ENCODE data around the gene SPARCL1. TPM values are rescaled to one million over a fixed set of nuclear protein-coding genes. Genes with fewer than 3 reads are reported as not detected.
"Not testable (repeated sequence)": the region's sequence is repeated elsewhere in the genome, so short reads cannot be mapped to it uniquely, and the experiment has no call there.

The SPARCL1 gene
- total RNA-seq, 1 donor from 2014 or later, result 8.6 TPM

DNA sequence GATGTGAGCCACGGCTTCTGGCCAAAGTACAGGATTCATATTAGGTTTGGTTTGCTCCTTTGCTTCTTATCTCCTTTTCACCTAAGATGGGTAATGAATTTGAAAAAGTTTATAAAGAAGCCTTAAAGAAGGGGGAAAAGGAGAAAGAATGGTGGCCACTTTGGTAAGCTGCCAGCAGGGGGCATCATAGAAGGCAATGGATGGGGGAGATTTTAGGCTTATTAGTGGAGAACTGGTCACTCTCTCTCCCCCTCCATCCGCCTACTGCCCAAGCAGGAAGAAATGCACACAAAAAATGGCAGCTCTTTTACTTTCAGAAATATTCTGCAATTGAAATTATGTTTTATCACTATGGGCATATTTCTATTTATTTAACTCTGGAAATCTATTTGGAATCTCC is 32.0 kb downstream of the SPARCL1 start:
- Mint-ChIP-seq H3K9me3 (no peaks in the 10 kb centered on the region), H3K27ac (ENCODE audit: unreplicated experiment) (no peak overlapping the region), H3K4me3 (no peak overlapping the region), H3K27me3 (ENCODE audit: low read depth) (no peaks in the 10 kb centered on the region), H3K36me3 (ENCODE audit: low read depth) (peaks cover 7% of the 10 kb centered on the region), H3K4me1 (no peaks in the 10 kb centered on the region)
- peak; percentile 56 for TF ChIP-seq CTCF (conservative IDR thresholded peaks at IDR 0.05)
- peak; percentile 9 for DNase-seq (ENCODE audit: low read depth, low spot score)

DNA sequence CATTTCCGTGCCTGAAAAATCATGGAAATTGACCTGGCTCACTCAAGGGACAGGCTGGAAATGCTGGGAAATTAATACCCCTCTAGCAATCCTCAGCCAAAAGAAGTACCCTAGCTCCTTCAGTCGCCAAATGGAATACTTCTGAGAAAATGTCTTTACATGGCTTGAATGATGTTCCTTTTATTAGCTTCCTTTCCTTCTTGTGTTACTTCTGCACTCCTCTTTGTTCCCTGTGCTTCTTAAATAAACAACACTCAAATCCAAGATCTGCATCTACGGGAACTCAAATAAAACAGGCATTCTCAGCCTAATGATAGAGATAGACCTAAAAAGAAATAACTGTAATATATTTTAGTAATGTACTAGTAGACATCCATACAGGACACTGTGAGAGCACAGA is 36.1 kb downstream of the SPARCL1 start:
- Mint-ChIP-seq H3K4me3 (no peak overlapping the region), H3K27ac (ENCODE audit: unreplicated experiment) (no peak overlapping the region), H3K36me3 (ENCODE audit: low read depth) (peaks cover 15% of the 10 kb centered on the region), H3K27me3 (ENCODE audit: low read depth) (no peaks in the 10 kb centered on the region), H3K4me1 (no peaks in the 10 kb centered on the region), H3K9me3 (no peaks in the 10 kb centered on the region)
- TF ChIP-seq CTCF (conservative IDR thresholded peaks at IDR 0.05), result no peak
- DNase-seq (ENCODE audit: low read depth, low spot score), result no peak

DNA sequence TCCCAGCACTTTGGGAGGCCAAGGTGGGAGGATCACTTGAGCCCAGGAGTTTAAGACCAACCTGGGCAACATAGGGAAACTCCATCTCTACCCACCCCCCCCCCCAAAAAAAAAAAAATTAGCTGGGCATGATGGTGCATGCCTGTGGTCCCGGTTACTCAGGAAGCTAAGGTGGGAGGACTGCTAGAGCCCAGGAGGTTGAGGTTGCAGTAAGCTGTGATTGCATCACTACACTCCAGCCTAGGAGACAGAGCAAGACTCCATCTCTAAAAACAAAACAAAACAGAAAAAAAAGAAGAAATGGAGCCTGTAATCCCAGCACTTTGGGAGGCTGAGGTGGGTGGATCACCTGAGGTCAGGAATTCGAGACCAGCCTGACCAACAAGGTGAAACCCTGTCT is 37.3 kb downstream of the SPARCL1 start:
- H3K4me3 Mint-ChIP-seq; H3K27me3 Mint-ChIP-seq (ENCODE audit: low read depth); H3K9me3 Mint-ChIP-seq; H3K27ac Mint-ChIP-seq (ENCODE audit: unreplicated experiment); H3K4me1 Mint-ChIP-seq; DNase-seq (ENCODE audit: low read depth, low spot score): not testable (repeated sequence)
- peaks cover 25% of the 10 kb centered on the region for H3K36me3 Mint-ChIP-seq (ENCODE audit: low read depth)

- no peaks in the 10 kb centered on the region for H3K4me1 Mint-ChIP-seq
- no peaks in the 10 kb centered on the region for H3K9me3 Mint-ChIP-seq
- no peaks in the 10 kb centered on the region for H3K27me3 Mint-ChIP-seq (ENCODE audit: low read depth)
- no peak for TF ChIP-seq CTCF (conservative IDR thresholded peaks at IDR 0.05)
- H3K36me3 Mint-ChIP-seq (ENCODE audit: low read depth), result peaks cover 25% of the 10 kb centered on the region
- no peak overlapping the region for H3K27ac Mint-ChIP-seq (ENCODE audit: unreplicated experiment)
- H3K4me3 Mint-ChIP-seq, result no peak overlapping the region
- no peak for DNase-seq (ENCODE audit: low read depth, low spot score)
These were observed 37.7 kb downstream of the SPARCL1 start for GRCh38 chr4:87491436-87491835.

- no peak for TF ChIP-seq CTCF (conservative IDR thresholded peaks at IDR 0.05)
- H3K4me1 Mint-ChIP-seq, result no peaks in the 10 kb centered on the region
- no peaks in the 10 kb centered on the region for H3K27me3 Mint-ChIP-seq (ENCODE audit: low read depth)
- H3K9me3 Mint-ChIP-seq, result peaks cover 5% of the 10 kb centered on the region
- DNase-seq (ENCODE audit: low read depth, low spot score), result no peak
- no peak overlapping the region for H3K27ac Mint-ChIP-seq (ENCODE audit: unreplicated experiment)
- H3K4me3 Mint-ChIP-seq, result no peak overlapping the region
- peaks cover 31% of the 10 kb centered on the region for H3K36me3 Mint-ChIP-seq (ENCODE audit: low read depth)
These were observed 38.4 kb downstream of the SPARCL1 start for GRCh38 chr4:87490664-87491369.

DNA sequence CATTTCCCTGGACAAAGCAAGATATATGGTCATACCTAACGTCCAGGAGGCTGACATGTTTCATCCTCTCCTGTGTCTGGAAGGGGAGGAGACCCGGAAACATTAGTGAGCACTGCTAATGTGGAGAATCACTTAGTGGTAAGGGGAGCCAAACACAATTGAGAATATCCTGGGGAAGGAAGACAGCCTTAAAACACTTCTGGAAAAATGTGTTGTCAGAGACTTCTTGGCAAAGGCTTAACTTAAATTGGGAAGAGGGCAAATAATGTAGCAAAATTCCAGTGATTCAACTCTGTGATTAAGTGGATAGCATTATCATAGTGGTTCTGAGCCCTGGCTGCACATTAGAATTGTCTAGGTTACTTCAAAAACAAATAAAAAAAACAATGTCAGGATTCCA is 39.5 kb downstream of the SPARCL1 start:
- DNase-seq (ENCODE audit: low read depth, low spot score), result no peak
- no peak for TF ChIP-seq CTCF (conservative IDR thresholded peaks at IDR 0.05)

DNA sequence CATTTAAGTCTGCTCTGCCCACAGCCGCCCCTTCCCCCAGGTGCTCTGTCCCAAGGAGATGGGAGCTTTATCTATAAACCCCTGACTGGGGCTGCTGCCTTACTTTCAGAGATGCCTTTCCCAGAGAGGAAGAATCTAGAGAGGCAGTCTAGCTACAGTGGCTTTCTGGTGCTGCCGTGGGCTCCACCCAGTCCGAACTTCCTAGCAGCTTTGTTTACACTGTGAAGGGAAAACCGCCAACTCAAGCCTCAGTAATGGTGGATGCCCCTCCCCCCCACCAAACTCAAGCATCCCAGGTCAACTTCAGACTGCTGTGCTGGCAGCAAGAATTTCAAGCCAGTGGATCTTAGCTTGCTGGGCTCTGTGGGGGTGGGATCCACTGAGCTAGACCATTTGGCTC is 40.5 kb downstream of the SPARCL1 start:
- H3K36me3 Mint-ChIP-seq (ENCODE audit: low read depth), result peaks cover 39% of the 10 kb centered on the region
- not testable (repeated sequence) for H3K27ac Mint-ChIP-seq (ENCODE audit: unreplicated experiment)

More for the DNA sequence above, 39.5 kb downstream of the SPARCL1 start:
- H3K9me3 Mint-ChIP-seq, result peaks cover 10% of the 10 kb centered on the region
- no peaks in the 10 kb centered on the region for H3K4me1 Mint-ChIP-seq
- no peak overlapping the region for H3K27ac Mint-ChIP-seq (ENCODE audit: unreplicated experiment)
- no peak overlapping the region for H3K4me3 Mint-ChIP-seq
- no peaks in the 10 kb centered on the region for H3K27me3 Mint-ChIP-seq (ENCODE audit: low read depth)
- H3K36me3 Mint-ChIP-seq (ENCODE audit: low read depth), result peaks cover 38% of the 10 kb centered on the region

GRCh38 chr4:87483247-87483646 is 45.9 kb downstream of the SPARCL1 start:
- H3K27ac Mint-ChIP-seq (ENCODE audit: unreplicated experiment); H3K4me3 Mint-ChIP-seq; DNase-seq (ENCODE audit: low read depth, low spot score); H3K27me3 Mint-ChIP-seq (ENCODE audit: low read depth); H3K4me1 Mint-ChIP-seq: not testable (repeated sequence)
- Mint-ChIP-seq H3K36me3 (ENCODE audit: low read depth) (peaks cover 38% of the 10 kb centered on the region), H3K9me3 (peaks cover 11% of the 10 kb centered on the region)

More for the DNA sequence above, 40.5 kb downstream of the SPARCL1 start:
- not testable (repeated sequence) for H3K4me3 Mint-ChIP-seq; H3K27me3 Mint-ChIP-seq (ENCODE audit: low read depth); DNase-seq (ENCODE audit: low read depth, low spot score); H3K4me1 Mint-ChIP-seq
- peaks cover 11% of the 10 kb centered on the region for H3K9me3 Mint-ChIP-seq
